HPDE6-E6E7 (cell line): ENCODE results near the gene UBE2E2.

Experiments used
- DNase-seq: peaks from one replicate; pipeline ENCODE4 v3.0.0; 2011; ENCODE audit warnings: missing footprints; ENCODE audit errors: extremely low spot score

Gene UBE2E2

DNA sequence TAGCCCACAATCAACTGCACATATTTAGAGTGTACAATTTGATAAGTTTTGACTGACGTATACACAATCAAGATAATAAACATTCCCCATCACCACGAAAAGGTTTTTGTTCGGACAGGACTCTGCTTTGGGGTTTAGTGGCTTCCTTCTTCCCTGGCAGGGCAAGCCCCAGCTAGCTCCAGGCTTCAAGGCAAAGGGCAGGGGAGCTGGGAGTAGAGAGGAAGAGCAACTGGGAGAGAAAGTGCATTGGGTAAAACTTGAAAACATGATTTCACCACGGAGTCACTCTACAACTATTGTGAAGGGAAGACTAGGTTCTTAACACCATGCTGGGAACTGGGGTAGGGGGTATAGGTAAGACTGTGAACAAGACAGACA lies 417.5 kb downstream of the UBE2E2 start:
- DNase-seq = no peak

- DNase-seq = no peak
Measured at GRCh38 chr3:23623844-23624243, 420.7 kb downstream of the UBE2E2 start.

GRCh38 chr3:23624305-23624704 lies 421.2 kb downstream of the UBE2E2 start:
- DNase-seq = no peak

GRCh38 chr3:23626442-23626841 lies 423.3 kb downstream of the UBE2E2 start:
- DNase-seq = no peak

DNA sequence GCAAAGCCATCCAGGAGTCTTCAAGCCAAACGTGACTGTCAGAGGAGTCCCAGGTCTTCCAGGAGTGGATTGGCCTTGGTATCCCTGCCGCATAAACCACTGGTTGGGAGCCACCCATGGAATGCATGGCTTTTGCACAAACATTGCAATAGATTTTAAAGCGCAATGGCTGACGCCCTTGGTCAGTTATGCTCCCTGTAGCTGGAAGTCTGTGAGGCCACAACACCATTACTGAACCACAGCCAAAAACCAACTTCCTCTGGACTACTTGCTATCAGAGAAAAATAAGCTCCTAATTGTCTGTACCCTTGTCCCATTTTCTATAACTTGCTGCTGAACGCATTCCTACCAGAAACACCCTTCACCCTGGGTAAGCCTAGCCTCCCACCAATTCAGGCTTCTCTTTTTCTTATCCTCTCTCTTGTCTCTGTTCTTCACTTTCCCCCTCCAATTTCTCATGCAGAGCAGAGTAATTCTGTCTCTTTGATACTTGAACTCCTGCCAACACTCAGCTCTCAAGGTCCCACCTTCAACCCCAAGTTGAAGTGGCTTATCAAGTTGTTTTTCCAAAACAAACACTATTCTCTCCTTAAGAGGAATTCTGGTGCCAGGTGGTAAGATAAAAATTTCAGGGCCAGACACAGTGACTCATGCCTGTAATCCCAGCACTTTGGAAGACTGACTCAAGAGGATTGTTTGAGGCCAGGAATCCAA lies 426.2 kb downstream of the UBE2E2 start:
- DNase-seq = no peak

DNA sequence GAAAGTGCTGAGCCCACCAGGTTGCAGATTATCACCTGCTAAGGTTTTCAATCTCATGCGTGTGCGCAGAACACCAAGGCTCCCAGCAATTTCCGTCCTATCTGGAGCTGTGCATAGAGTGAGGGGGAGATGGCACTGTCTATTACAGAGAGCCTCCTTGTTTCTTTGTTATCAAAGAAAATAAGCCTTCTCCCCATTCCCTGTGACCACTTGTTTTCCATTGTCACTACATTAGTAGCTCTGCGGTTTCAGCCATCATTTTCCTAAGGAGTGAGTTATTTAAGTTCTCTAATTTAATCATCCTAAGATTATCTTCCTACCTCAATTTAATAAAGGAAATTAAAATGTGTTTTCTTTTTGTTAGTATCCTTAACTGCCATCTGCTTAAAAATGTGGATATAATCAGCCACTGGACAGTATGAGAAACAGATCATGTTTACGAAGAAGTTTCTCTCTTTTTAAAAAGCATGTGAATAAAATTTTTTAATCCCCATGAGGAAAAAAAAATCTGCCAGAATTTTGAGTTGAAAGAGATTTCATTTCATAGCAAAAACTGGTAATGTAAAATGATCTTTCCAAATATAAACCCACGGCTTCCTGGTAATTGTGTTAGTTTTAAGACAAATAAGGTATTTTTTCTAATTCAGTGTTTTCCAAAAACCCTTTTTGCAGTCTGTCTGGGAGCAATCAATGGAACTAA lies 430.3 kb downstream of the UBE2E2 start:
- DNase-seq = no peak

GRCh38 chr3:23637339-23637738 lies 434.2 kb downstream of the UBE2E2 start:
- no peak for DNase-seq

DNA sequence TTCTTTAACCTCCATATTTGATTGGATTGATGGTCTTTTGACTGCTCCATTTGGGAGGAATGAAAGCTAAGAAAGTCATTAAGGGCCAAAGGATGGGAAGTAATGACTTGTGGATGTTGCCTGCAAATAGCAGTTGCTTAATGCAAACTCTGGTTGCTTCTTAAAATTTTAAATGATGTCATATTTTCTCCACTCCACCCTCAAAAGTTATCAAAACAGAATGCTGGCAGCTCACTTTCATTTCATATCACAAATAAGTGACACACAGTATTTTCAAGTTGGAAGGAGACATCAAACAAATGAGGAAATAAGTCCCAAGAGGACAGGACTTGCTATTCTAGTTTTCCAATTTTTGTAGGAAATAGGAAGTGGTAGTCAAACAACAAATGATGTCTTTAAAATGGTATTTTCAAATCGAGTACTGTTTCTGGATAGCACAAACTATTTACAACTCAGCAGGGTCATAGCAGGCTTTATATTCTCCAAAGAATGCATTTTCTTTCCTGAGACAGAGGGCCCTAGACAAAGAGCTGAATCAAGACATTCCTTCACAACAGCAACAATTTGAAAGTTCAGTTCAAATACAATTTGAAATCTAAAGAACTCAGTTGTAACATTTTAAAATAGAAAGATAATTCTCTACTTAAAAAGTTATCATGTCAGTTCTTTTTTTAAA lies 437.5 kb downstream of the UBE2E2 start:
- no peak for DNase-seq
